ENCODE results near the gene KCTD5.

The KCTD5 gene

GRCh38 chr16:2752850-2753732 is 70.8 kb downstream of the KCTD5 start:
- DNase-seq, result peak; percentile 69

DNA sequence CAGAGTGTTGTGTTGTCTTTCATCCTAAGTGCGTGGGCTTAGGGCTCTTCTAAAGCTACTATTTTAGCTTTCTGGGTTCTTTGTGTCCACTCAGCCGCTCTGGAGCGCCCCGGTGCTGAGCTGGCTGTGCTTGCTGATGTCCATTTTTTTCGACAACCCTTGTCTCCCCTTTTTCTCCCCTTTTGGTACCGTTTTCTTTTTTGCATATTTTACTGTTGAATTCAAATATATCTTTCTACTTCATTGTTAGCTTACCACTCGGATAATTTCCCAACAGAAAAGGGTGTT is 71.4 kb downstream of the KCTD5 start:
- DNase-seq, result no peak

GRCh38 chr16:2755158-2755557 is 72.8 kb downstream of the KCTD5 start:
- no peak for DNase-seq

DNA sequence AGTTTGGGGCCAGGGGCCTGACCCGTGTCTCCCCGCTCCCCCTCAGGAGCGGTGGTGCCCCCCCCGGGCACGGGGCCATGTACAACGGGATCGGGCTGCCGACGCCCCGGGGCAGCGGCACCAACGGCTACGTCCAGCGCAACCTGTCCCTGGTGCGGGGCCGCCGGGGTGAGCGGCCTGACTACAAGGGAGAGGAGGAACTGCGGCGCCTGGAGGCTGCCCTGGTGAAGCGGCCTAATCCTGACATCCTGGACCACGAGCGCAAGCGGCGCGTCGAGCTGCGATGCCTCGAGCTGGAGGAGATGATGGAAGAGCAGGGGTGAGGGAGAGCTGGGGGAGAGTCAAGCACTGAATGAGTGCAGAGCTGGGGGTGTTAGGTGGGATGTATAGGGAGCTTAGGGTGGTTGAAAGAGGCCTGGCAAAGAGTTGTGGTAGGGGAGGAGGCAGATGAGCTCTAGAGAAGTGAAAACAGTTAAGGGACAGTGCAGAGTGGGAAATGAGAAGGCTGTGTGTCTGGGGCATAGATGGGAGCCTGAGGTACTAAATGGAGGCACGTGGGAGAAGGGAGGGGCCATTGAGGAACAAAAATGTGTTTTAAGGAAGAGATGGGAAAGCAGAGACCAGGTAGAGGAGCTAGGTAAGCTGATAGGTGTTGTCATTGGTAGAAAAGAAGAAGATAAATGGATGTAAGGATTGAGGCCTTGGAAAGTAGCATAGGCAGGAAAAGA is 74.1 kb downstream of the KCTD5 start:
- DNase-seq, result no peak

DNA sequence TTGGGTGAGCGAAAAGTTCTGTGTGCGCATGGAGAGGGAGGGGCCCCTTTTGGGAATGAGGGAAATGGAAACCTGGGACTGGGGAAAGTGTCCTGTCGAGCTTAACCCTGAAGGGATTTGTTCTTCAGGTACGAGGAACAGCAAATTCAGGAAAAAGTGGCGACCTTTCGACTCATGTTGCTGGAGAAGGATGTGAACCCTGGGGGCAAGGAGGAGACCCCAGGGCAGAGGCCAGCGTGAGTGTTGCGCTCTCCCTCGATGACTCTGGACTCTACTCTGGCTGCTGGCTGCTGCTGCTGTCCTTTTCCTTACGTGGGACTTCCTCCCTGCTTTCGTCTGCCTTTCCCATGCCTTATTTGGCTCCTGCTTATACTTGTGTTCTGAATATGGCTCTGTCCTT is 75.0 kb downstream of the KCTD5 start:
- DNase-seq, result no peak
